H9 (cell line): ENCODE results near the gene APOBEC3B. TPM values are rescaled to one million over a fixed set of nuclear protein-coding genes. Genes with fewer than 3 reads are reported as not detected.

Source experiments
- DNase-seq: peaks from one replicate; pipeline ENCODE4 v3.0.0-alpha.2; 2017
- H2AFZ ChIP-seq: one replicate; pipeline ENCODE4 v1.6.1; 2013; ENCODE audit warnings: mild to moderate bottlenecking, low read length, control low read depth, moderate library complexity
- H2AK5ac ChIP-seq: 2 replicates; pipeline ENCODE4 v1.6.1; 2013; ENCODE audit warnings: low read length, control low read depth, mixed read lengths; ENCODE audit not compliant: insufficient read length
- H2BK120ac ChIP-seq: one replicate; pipeline ENCODE4 v1.6.1; 2013; ENCODE audit warnings: low read depth, mild to moderate bottlenecking, low read length, control low read depth, inconsistent platforms; ENCODE audit not compliant: poor library complexity, severe bottlenecking
- H2BK12ac ChIP-seq: 2 replicates; pipeline ENCODE4 v1.6.1; 2013; ENCODE audit warnings: low read length, control low read depth, mixed read lengths, low read depth; ENCODE audit not compliant: insufficient read length
- H2BK15ac ChIP-seq: 2 replicates; pipeline ENCODE4 v1.6.1; 2013; ENCODE audit warnings: low read depth, low read length, control low read depth
- H2BK20ac ChIP-seq: one replicate; pipeline ENCODE4 v1.6.1; 2013; ENCODE audit warnings: low read depth, mild to moderate bottlenecking, low read length, control low read depth, inconsistent platforms; ENCODE audit not compliant: poor library complexity, severe bottlenecking
- H2BK5ac ChIP-seq: 2 replicates; pipeline ENCODE4 v1.6.1; 2013; ENCODE audit warnings: low read length, control low read depth, mixed read lengths; ENCODE audit not compliant: insufficient read length
- H3K14ac ChIP-seq: 2 replicates; pipeline ENCODE4 v1.6.1; 2013; ENCODE audit warnings: low read length, control low read depth; ENCODE audit not compliant: insufficient read depth
- H3K18ac ChIP-seq: 2 replicates; pipeline ENCODE4 v1.6.1; 2013; ENCODE audit warnings: low read depth, mild to moderate bottlenecking, mixed read lengths, low read length, control low read depth; ENCODE audit not compliant: insufficient read length
- H3K23ac ChIP-seq: 2 replicates; pipeline ENCODE4 v1.6.1; 2013; ENCODE audit warnings: low read length, control low read depth, mixed read lengths, low read depth; ENCODE audit not compliant: insufficient read length
- H3K23me2 ChIP-seq: 2 replicates; pipeline ENCODE4 v1.6.1; 2013; ENCODE audit warnings: low read depth, mild to moderate bottlenecking, mixed read lengths, low read length, control low read depth; ENCODE audit not compliant: insufficient read length, poor library complexity, severe bottlenecking
- H3K27ac ChIP-seq: 2 replicates; pipeline ENCODE4 v1.5.1; 2013; ENCODE audit warnings: low read length, control low read depth, mixed read lengths, low read depth; ENCODE audit not compliant: insufficient read length
- H3K27me3 ChIP-seq: 2 replicates; pipeline ENCODE4 v1.6.1; 2013; ENCODE audit warnings: low read length, control low read depth, inconsistent platforms; ENCODE audit not compliant: insufficient read depth
- H3K4ac ChIP-seq: 2 replicates; pipeline ENCODE4 v1.6.1; 2013; ENCODE audit warnings: low read depth, mild to moderate bottlenecking, control low read depth, inconsistent platforms, low read length, moderate library complexity
- H3K4me1 ChIP-seq: 2 replicates; pipeline ENCODE4 v1.6.1; 2013; ENCODE audit warnings: low read length, control low read depth, inconsistent platforms; ENCODE audit not compliant: insufficient read depth
- H3K4me2 ChIP-seq: 2 replicates; pipeline ENCODE4 v1.6.1; 2013; ENCODE audit warnings: low read length, control low read depth, mixed read lengths; ENCODE audit not compliant: insufficient read length, insufficient read depth
- H3K56ac ChIP-seq: 2 replicates; pipeline ENCODE4 v1.6.1; 2013; ENCODE audit warnings: low read depth, mild to moderate bottlenecking, mixed read lengths, low read length, control low read depth; ENCODE audit not compliant: insufficient read length
- H3K79me1 ChIP-seq: 2 replicates; pipeline ENCODE4 v1.6.1; 2013; ENCODE audit warnings: low read depth, mild to moderate bottlenecking, moderate library complexity, low read length, control low read depth, inconsistent platforms; ENCODE audit not compliant: insufficient read depth, poor library complexity, severe bottlenecking
- H3K79me2 ChIP-seq: 2 replicates; pipeline ENCODE4 v1.6.1; 2013; ENCODE audit warnings: low read length, control low read depth, inconsistent platforms; ENCODE audit not compliant: insufficient read depth
- H3K9ac ChIP-seq: 2 replicates; pipeline ENCODE4 v1.6.1; 2013; ENCODE audit warnings: low read length, control low read depth, mixed read lengths; ENCODE audit not compliant: insufficient read length; ENCODE audit errors: extremely low read depth
- H3K9me3 ChIP-seq: one replicate; pipeline ENCODE4 v1.6.1; 2013; ENCODE audit warnings: low read depth, low read length, inconsistent platforms; ENCODE audit not compliant: control insufficient read depth
- H3T11ph ChIP-seq: one replicate; pipeline ENCODE4 v1.6.1; 2013; ENCODE audit warnings: mild to moderate bottlenecking, low read length, control low read depth, inconsistent platforms
- H4K20me1 ChIP-seq: one replicate; pipeline ENCODE4 v1.6.1; 2013; ENCODE audit not compliant: control insufficient read depth, insufficient read length, insufficient read depth
- H4K5ac ChIP-seq: 2 replicates; pipeline ENCODE4 v1.6.1; 2013; ENCODE audit warnings: low read depth, mild to moderate bottlenecking, mixed read lengths, low read length, control low read depth; ENCODE audit not compliant: insufficient read length
- H4K8ac ChIP-seq: replicated peaks from 2 replicates; pipeline ENCODE4 v1.6.1; 2013; ENCODE audit warnings: low read length, control low read depth, mixed read lengths, low read depth; ENCODE audit not compliant: insufficient read length
- H4K91ac ChIP-seq: 2 replicates; pipeline ENCODE4 v1.6.1; 2013; ENCODE audit warnings: low read depth, mild to moderate bottlenecking, moderate library complexity, mixed read lengths, low read length, control low read depth; ENCODE audit not compliant: insufficient read length
- H3K27ac Mint-ChIP-seq, 3 experiments: 2 replicates in 2 of 3; 3 replicates in 1 of 3; pipeline ENCODE4 v1.8.0; 2020 to 2021; ENCODE audit warnings: mixed read lengths in 3 of 3, mild to moderate bottlenecking in 1 of 3, moderate library complexity in 1 of 3
- H3K27me3 Mint-ChIP-seq: 2 replicates; pipeline ENCODE4 v1.8.0; 2021; ENCODE audit warnings: low read depth, mild to moderate bottlenecking, moderate library complexity, mixed read lengths
- H3K36me3 Mint-ChIP-seq, 3 experiments: 2 replicates in 2 of 3; 3 replicates in 1 of 3; pipeline ENCODE4 v1.8.0; 2020 to 2021; ENCODE audit warnings: low read depth in 3 of 3, mixed read lengths in 3 of 3; ENCODE audit not compliant: insufficient read depth in 1 of 3
- H3K4me1 Mint-ChIP-seq, 2 experiments: 2 replicates each; pipeline ENCODE4 v1.8.0; 2020; ENCODE audit warnings: mixed read lengths in 2 of 2
- H3K4me3 Mint-ChIP-seq, 2 experiments: 2 replicates in 1 of 2; 3 replicates in 1 of 2; pipeline ENCODE4 v1.8.0; 2020 to 2021; ENCODE audit warnings: mild to moderate bottlenecking in 2 of 2, mixed read lengths in 2 of 2, moderate library complexity in 1 of 2
- H3K9me3 Mint-ChIP-seq, 2 experiments: 2 replicates in 1 of 2; 3 replicates in 1 of 2; pipeline ENCODE4 v1.8.0; 2020; ENCODE audit warnings: mild to moderate bottlenecking in 2 of 2, mixed read lengths in 2 of 2, moderate library complexity in 1 of 2
- WGBS: extraction: QIAGEN DNeasy Blood & Tissue Kit; methylation state at CpG from one replicate; pipeline ENCODE4 v1.1.7; 2013; ENCODE audit warnings: missing lambda C conversion rate, low lambda C conversion rate, mixed read lengths; ENCODE audit not compliant: insufficient read length; ENCODE audit errors: extremely low coverage; 5-methylcytosine and 5-hydroxymethylcytosine counted together
- total RNA-seq: library from RNA; stranded (reverse); gene quantifications from 2 replicates; pipeline ENCODE4 v1.2.1, GENCODE V29; 2021
- TF ChIP-seq, protein P1 (sequence below): fragments of 200-600 bp; sonication (generic); conservative IDR thresholded peaks from 3 replicates; pipeline ENCODE4 v1.8.0; 2021; ENCODE audit warnings: antibody characterized with exemption, mild to moderate bottlenecking

Gene APOBEC3B
- total RNA-seq, 1 experiment from 2014 or later = 29.0 TPM

DNA sequence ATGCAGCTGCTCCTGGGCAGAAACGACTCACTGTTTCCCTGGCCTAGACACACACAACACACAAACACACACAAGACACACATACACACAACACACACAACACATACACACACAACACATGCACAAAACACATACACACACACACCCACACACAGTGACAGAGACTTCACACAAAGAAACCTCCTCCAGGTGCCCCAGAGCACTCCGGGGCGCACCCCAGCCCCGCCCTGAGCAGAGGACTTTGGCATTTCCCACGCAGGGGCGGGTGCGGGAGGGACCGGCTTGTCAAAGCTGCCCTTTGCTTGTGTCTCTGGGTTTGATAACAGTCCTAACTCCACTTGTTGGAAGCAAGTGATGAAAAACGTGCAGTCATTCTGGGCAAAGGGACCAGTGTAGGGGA is 18.3 kb upstream of the APOBEC3B start:
- TF ChIP-seq, protein P1, sequence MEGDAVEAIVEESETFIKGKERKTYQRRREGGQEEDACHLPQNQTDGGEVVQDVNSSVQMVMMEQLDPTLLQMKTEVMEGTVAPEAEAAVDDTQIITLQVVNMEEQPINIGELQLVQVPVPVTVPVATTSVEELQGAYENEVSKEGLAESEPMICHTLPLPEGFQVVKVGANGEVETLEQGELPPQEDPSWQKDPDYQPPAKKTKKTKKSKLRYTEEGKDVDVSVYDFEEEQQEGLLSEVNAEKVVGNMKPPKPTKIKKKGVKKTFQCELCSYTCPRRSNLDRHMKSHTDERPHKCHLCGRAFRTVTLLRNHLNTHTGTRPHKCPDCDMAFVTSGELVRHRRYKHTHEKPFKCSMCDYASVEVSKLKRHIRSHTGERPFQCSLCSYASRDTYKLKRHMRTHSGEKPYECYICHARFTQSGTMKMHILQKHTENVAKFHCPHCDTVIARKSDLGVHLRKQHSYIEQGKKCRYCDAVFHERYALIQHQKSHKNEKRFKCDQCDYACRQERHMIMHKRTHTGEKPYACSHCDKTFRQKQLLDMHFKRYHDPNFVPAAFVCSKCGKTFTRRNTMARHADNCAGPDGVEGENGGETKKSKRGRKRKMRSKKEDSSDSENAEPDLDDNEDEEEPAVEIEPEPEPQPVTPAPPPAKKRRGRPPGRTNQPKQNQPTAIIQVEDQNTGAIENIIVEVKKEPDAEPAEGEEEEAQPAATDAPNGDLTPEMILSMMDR = no peak
- Histone ChIP-seq H3K18ac (no peak overlapping the region), H4K91ac (no peak overlapping the region), H4K5ac (no peak overlapping the region), H3K14ac (no peak overlapping the region), H3K27me3 (no peaks in the 10 kb centered on the region), H3K27ac (no peak overlapping the region), H3K9me3 (no peaks in the 10 kb centered on the region), H2BK5ac (no peak overlapping the region), H2BK120ac (no peak overlapping the region), H3K23me2 (no peaks in the 10 kb centered on the region), H2BK20ac (no peak overlapping the region), H3T11ph (no peak overlapping the region), H3K4me1 (no peaks in the 10 kb centered on the region; the same call in 1 of the 2 replicates), H3K56ac (no peak overlapping the region), H2BK15ac (no peak overlapping the region), H3K9ac (no peak overlapping the region), H3K79me2 (no peaks in the 10 kb centered on the region), H4K8ac (no peak overlapping the region), H3K79me1 (no peaks in the 10 kb centered on the region), H3K4ac (no peak overlapping the region), H2AFZ (no peak overlapping the region), H2AK5ac (no peak overlapping the region), H2BK12ac (no peak overlapping the region), H4K20me1 (no peaks in the 10 kb centered on the region), H3K23ac (no peak overlapping the region), H3K4me2 (no peak overlapping the region)
- H3K4me3 Mint-ChIP-seq = no peak overlapping the region
- H3K4me1 Mint-ChIP-seq = peaks cover 19 to 27% of the 10 kb centered on the region in 2 experiments
- H3K9me3 Mint-ChIP-seq = no peaks in the 10 kb centered on the region; a peak in 1 of 5 replicates
- H3K27me3 Mint-ChIP-seq = peaks cover 8% of the 10 kb centered on the region
- H3K36me3 Mint-ChIP-seq = no peaks in the 10 kb centered on the region
- WGBS = no CpG with 5 or more reads among the region's 9 CpGs
- DNase-seq = no peak
- peak overlapping the region in 1 of 3 experiments; percentile 8; a peak in 3 of 7 replicates for H3K27ac Mint-ChIP-seq
